Muscle layer of colon (tissue), 2 donors: ENCODE results near the gene EIF4G3.
"Not testable (repeated sequence)": the region's sequence is repeated elsewhere in the genome, so short reads cannot be mapped to it uniquely, and the experiment has no call there.

Experiments used
- H3K27ac ChIP-seq: one replicate; pipeline ENCODE4 v1.7.0; 2013; ENCODE audit warnings: low read depth, mild to moderate bottlenecking, low read length, moderate library complexity
- H3K27me3 ChIP-seq, 2 donors: one replicate each; pipeline ENCODE4 v1.7.0; 2013; ENCODE audit warnings: low read length in 2 of 2, mild to moderate bottlenecking in 2 of 2; ENCODE audit not compliant: insufficient read depth in 2 of 2, control insufficient read depth in 1 of 2
- H3K36me3 ChIP-seq: one replicate; pipeline ENCODE4 v1.7.0; 2013; ENCODE audit warnings: mild to moderate bottlenecking, low read length; ENCODE audit not compliant: insufficient read depth
- H3K4me1 ChIP-seq: one replicate; pipeline ENCODE4 v1.7.0; 2013; ENCODE audit warnings: mild to moderate bottlenecking, low read length; ENCODE audit not compliant: insufficient read depth
- H3K4me3 ChIP-seq, 2 donors: one replicate each; pipeline ENCODE4 v1.7.0; 2013; ENCODE audit warnings: low read length in 2 of 2, low read depth in 1 of 2, mild to moderate bottlenecking in 1 of 2, moderate library complexity in 1 of 2
- H3K9ac ChIP-seq: one replicate; pipeline ENCODE4 v1.7.0; 2013; ENCODE audit warnings: low read length
- H3K9me3 ChIP-seq: one replicate; pipeline ENCODE4 v1.7.0; 2013; ENCODE audit warnings: mild to moderate bottlenecking, low read length
- donor health status: abdominal sarcoma.
- donor health status: Adenocarcinoma of cecum.

Gene EIF4G3

DNA sequence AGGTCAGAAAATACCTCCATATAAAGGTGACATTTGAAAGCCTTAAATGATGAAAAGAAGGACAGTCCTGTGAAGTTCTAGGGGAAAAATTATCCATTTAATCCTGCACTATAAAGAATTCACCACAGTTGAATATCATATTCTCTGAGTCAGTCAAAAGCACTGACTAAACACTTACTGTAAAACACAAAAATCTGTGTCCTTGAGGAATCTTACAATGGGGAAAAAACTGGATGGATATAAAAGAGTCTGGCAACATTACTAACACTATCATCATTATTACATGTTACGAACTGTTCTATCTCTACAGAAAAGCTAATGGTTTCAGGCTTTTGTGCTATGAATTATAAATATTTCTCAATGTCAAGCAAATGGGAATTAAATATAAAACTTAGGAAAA, 347.2 kb downstream of the EIF4G3 start:
- H3K9me3 ChIP-seq = no peaks in the 10 kb centered on the region
- no peak overlapping the region for H3K4me3 ChIP-seq
- H3K9ac ChIP-seq = no peak overlapping the region
- H3K27me3 ChIP-seq = no peaks in the 10 kb centered on the region
- no peaks in the 10 kb centered on the region for H3K4me1 ChIP-seq
- peaks cover 13% of the 10 kb centered on the region for H3K36me3 ChIP-seq
- no peak overlapping the region for H3K27ac ChIP-seq

DNA sequence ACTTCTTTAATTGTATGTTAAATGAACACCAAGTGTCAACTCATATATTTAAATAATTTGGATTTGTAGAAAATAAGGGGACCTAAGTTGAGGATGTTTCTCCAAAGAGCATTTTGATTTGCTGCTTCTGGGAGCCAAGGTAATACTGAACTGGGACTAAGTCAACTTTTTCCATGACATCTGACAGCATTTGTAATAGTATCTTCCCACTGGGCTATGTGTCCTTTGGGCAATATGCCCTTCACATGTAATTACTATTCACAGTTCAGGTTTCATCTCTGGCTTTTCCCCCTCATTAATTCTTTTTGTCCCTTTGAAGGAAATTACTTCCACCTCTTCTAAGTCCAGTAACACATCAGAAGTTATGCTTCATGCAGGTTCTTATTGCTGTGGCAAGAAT, 352.9 kb downstream of the EIF4G3 start:
- Histone ChIP-seq H3K4me3 (no peak overlapping the region), H3K27me3 (no peaks in the 10 kb centered on the region), H3K9me3 (no peaks in the 10 kb centered on the region), H3K4me1 (no peaks in the 10 kb centered on the region), H3K36me3 (peaks cover 11% of the 10 kb centered on the region), H3K9ac (no peak overlapping the region), H3K27ac (no peak overlapping the region)

DNA sequence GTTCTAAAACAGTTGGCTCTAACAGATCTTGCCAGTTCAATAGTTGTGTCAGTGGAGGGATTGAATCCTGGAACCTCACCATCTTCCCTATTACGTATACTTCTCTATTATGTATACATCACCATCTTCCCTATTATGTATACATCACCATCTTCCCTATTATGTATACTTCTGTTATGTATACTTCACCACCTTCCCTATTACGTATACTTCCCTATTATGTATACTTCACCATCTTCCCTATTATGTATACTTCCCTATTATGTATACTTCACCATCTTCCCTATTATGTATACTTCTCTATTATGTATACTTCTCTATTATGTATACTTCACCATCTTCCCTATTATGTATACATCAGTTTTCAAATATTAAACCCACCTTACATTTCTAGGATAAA, 355.2 kb downstream of the EIF4G3 start:
- H3K4me3 ChIP-seq = no peak overlapping the region
- H3K9ac ChIP-seq = no peak overlapping the region
- H3K9me3 ChIP-seq = no peaks in the 10 kb centered on the region
- H3K4me1 ChIP-seq = no peaks in the 10 kb centered on the region
- H3K27ac ChIP-seq = no peak overlapping the region
- H3K27me3 ChIP-seq = no peaks in the 10 kb centered on the region
- H3K36me3 ChIP-seq = no peaks in the 10 kb centered on the region

DNA sequence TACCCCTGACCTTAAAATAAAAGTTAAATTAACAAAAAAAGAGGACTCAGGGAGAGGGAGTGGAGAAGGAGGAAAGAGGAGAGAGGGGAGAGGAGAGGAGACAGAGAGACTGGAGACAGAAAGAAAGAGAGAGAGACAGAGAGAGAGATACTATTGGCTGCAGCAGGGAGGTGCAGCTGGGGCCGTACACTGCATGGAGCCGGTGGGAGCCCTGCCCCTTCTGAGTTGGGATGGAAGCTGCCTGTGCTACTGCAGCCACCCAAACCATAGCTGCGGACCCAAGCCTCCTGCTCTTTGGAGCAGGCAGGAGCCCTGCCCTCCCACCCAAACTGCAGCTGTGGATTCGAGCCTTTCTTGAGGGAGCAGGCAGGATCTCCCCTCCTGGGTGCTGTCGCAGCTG, 356.9 kb downstream of the EIF4G3 start:
- Histone ChIP-seq H3K27me3 (no peaks in the 10 kb centered on the region), H3K9me3 (no peaks in the 10 kb centered on the region), H3K4me3 (no peak overlapping the region), H3K4me1 (no peaks in the 10 kb centered on the region), H3K9ac (no peak overlapping the region), H3K36me3 (no peaks in the 10 kb centered on the region), H3K27ac (no peak overlapping the region)

DNA sequence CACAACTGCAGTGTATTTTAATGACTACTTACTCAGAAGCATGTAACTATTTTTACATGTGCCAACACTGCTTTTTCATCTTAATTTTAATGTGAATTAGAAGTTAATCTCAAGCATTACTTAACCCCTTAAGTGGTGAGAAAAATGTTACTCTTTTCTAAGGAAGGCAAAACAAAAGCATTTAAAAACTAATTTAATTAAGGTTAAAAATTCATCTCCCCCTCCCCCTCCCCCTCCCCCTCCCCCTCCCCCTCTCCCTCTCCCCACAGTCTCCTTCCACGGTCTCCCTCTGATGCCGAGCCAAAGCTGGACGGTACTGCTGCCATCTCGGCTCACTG, 362.2 kb downstream of the EIF4G3 start:
- H3K4me3 ChIP-seq = no peak overlapping the region
- H3K9ac ChIP-seq = no peak overlapping the region
- H3K27me3 ChIP-seq = no peaks in the 10 kb centered on the region

DNA sequence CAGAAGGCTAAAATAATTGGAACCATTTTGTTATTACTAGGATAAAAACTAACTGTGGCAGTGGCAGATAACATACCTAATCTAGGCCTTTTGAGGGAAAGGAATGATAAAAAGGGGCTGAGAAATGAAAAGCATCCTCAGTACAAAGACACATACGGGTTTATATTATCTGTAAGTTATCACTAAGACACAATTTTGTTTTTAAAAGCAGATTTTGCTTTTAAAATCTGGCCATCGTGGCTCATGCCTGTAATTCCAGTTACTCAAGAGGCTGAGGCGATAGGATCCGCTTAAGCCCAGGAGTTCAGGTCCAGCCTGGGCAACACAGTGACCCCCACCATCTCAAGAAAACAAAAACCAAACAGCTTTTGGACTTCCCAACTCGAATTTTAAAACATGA, 364.8 kb downstream of the EIF4G3 start:
- Histone ChIP-seq H3K27me3 (no peaks in the 10 kb centered on the region), H3K27ac (no peak overlapping the region), H3K36me3 (no peaks in the 10 kb centered on the region), H3K4me1 (no peaks in the 10 kb centered on the region), H3K9ac (no peak overlapping the region), H3K9me3 (no peaks in the 10 kb centered on the region), H3K4me3 (no peak overlapping the region)

More for the DNA sequence above, 362.2 kb downstream of the EIF4G3 start:
- Histone ChIP-seq H3K9me3 (no peaks in the 10 kb centered on the region), H3K4me1 (no peaks in the 10 kb centered on the region), H3K36me3 (no peaks in the 10 kb centered on the region), H3K27ac (no peak overlapping the region)

DNA sequence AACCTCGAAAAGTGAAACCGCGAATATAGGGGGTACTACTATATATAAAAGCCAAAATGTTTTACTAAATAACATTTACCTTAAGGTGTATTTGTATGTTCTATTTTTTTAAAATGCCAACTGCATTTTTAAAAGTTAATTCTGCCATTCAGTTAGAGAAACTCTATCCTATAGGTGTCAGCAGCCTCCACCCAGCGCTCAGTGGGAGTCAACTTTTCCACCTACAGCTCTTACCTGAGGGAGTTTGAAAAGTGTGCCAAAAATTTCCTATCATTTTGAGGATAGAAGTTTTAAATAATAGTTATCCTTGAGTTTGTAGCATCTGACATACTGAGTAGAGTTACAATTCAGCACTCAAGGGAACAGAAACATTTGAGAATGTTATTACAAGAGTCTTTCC, 383.5 kb downstream of the EIF4G3 start:
- peaks cover 2% of the 10 kb centered on the region for H3K4me1 ChIP-seq
- H3K36me3 ChIP-seq = no peaks in the 10 kb centered on the region
- H3K27ac ChIP-seq = no peak overlapping the region
- H3K9me3 ChIP-seq = no peaks in the 10 kb centered on the region
- no peak overlapping the region for H3K9ac ChIP-seq
- no peaks in the 10 kb centered on the region for H3K27me3 ChIP-seq
- H3K4me3 ChIP-seq = no peak overlapping the region

DNA sequence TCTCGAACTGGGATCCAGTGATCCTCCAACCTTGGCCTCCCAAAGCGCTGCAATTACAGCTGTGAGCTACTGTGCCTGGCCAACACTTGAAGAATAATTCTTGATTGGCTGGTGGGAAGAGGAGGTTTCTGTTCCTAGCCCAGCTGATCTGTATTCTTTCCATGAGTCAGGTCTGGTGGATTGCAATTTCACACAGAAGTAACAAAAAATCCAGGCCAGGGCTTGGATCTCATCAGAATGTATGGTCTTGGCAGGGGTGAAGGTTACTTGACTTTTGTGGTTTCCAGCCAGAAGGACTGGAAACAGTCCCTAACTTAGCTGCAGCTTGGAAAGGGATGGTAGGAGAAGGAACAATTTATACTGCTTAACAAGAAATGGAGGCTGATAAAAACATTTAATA, 384.5 kb downstream of the EIF4G3 start:
- Histone ChIP-seq H3K27me3 (no peaks in the 10 kb centered on the region), H3K9me3 (no peaks in the 10 kb centered on the region), H3K4me1 (peaks cover 6% of the 10 kb centered on the region), H3K4me3 (no peak overlapping the region), H3K9ac (no peak overlapping the region), H3K27ac (no peak overlapping the region), H3K36me3 (no peaks in the 10 kb centered on the region)

DNA sequence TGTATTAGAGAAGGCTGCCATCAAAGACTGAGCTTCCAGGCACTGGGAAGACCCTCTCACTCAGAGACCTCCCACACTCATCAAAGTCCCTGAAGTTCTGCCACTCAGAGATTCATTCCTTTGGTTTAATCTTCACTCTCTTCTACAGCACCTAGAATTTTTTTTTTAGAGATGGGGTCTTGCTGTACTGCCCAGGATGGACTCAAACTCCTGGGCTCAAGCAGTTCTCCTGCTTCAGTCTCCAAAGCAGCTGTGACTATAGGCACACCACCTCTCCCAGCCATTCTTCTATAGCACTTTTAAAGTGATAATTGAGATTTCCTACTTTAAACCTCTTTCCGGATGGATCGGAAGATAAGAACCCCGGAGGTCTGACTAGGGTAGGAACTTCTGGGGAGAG, 385.9 kb downstream of the EIF4G3 start:
- Histone ChIP-seq H3K4me1 (peaks cover 6% of the 10 kb centered on the region), H3K27ac (no peak overlapping the region), H3K9ac (no peak overlapping the region), H3K4me3 (no peak overlapping the region), H3K27me3 (no peaks in the 10 kb centered on the region), H3K9me3 (no peaks in the 10 kb centered on the region), H3K36me3 (no peaks in the 10 kb centered on the region)

DNA sequence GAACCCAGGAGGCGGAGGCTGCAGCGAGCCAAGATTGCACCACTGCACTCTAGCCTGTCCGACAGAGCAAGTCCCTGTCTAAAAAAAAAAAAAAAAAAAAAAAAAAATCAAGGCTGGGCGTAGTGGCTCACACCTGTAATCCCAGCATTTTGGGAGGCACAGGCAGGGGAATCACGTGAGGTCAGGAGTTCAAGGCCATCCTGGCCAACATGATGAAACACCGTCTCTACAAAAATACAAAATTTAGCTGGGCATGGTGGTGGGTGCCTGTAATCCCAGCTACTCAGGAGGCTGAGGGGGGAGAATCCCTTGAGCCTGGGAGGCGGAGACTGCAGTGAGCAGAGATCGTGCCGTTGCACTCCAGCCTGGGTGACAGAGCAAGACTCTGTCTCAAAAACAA, 387.1 kb downstream of the EIF4G3 start:
- not testable (repeated sequence) for H3K27me3 ChIP-seq, H3K4me3 ChIP-seq, H3K36me3 ChIP-seq, H3K9me3 ChIP-seq, H3K9ac ChIP-seq, H3K27ac ChIP-seq
- H3K4me1 ChIP-seq = peaks cover 15% of the 10 kb centered on the region

DNA sequence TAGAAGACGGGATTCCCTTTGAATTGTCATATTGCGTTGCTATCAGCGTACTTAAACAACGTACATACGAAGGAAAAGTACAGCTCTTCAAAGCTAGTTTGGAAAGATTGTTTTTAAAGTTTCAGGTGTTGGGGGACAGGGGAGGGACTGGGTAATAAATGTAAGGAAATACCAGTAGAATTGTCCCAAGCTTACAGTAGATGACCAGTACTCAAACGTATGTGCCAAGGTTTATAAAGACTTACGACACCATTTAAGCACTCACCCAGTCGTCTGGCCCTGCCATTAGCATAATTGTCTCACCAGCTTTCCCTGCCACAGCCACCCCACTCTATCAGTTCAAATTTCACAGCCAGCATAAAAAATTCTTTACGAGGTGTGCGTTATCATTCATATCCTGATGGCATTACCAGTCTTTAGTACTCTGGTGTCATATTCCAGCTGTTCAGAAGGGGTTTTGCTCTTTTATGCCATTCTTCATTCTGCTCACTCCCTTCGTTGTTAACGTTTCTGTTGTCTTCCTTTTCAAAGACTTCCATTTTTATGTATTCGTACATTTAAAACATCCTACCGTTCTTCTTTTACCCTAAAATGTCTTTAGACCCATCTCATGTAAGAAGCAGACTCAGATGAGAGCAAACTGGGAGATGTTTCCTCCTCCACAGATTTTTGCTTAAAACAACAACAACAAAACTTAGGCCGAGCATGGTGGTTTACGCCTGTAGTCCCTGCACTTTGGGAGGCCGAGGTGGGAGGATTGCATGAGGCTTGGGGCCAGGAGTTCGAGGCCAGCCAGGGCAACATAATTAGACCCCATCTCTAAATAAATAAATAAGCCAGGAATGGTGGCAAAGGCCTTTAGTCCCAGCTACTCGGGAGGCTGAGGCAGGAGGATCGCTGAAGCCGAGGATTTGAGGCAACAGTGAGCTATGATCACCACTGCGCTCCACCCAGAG, 388.6 kb downstream of the EIF4G3 start:
- peak overlapping the region; percentile 60 to 69 for H3K4me3 ChIP-seq
- H3K27me3 ChIP-seq = no peaks in the 10 kb centered on the region
- H3K4me1 ChIP-seq = peaks cover 15% of the 10 kb centered on the region
- H3K9ac ChIP-seq = peak overlapping the region; percentile 76
- H3K27ac ChIP-seq = peak overlapping the region; percentile 65
- no peaks in the 10 kb centered on the region for H3K36me3 ChIP-seq
- no peaks in the 10 kb centered on the region for H3K9me3 ChIP-seq
